ENCODE data around the gene DSCAML1. TPM values are rescaled to one million over a fixed set of nuclear protein-coding genes. Genes with fewer than 3 reads are reported as not detected.

Gene DSCAML1
- total RNA-seq, 1 experiment from 2014 or later: not detected

DNA sequence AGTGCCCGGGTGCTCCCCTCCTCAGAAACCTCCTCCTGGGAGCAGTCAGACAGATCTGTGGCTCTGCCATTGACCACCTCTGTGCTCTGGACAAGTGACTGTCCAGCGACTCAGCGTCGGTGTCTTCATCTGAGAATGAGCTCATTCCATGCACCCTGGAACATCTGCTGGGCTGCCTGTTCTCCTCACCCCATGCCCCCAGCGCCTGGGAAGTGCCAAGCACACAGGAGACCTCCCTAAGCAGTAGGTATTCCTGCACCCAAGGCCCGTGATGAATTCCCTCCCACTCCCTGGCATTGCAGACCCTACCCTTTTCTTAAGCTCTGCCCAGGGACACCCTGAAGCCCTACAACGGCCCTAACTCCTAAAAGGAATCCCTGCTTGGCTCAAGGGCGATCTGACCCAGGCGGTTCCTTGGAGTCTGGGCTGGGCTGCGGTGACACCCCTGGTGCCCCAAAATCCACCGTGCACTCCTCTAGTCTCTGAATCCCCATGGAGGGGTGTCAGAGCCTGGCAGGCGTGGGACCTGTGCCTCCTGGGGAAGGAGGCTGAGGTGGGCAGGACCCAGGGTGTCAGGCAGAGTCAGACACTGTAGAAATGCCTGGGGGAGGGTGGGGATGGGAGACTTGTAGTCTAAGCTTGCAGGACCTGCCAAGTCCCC, 377.4 kb downstream of the DSCAML1 start:
- no peaks in the 10 kb centered on the region for H3K27me3 ChIP-seq (ENCODE audit: insufficient read depth, low read length)
- no peak for ATAC-seq
- no peaks in the 10 kb centered on the region for H3K36me3 ChIP-seq (ENCODE audit: control insufficient read depth in 1 of 2, insufficient read depth in 2 of 2, low read length in 2 of 2)
- no peak for TF ChIP-seq EZH2phosphoT487 (IDR thresholded peaks at IDR 0.05; ENCODE audit: borderline replicate concordance)
- TF ChIP-seq, protein P1, sequence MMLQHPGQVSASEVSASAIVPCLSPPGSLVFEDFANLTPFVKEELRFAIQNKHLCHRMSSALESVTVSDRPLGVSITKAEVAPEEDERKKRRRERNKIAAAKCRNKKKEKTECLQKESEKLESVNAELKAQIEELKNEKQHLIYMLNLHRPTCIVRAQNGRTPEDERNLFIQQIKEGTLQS (IDR thresholded peaks at IDR 0.05): no peak
- no peak for TF ChIP-seq EGR1 (IDR thresholded peaks at IDR 0.05; ENCODE audit: low read depth)
- TF ChIP-seq SIN3A (IDR thresholded peaks at IDR 0.05; ENCODE audit: low read depth): no peak
- TF ChIP-seq, protein P2, sequence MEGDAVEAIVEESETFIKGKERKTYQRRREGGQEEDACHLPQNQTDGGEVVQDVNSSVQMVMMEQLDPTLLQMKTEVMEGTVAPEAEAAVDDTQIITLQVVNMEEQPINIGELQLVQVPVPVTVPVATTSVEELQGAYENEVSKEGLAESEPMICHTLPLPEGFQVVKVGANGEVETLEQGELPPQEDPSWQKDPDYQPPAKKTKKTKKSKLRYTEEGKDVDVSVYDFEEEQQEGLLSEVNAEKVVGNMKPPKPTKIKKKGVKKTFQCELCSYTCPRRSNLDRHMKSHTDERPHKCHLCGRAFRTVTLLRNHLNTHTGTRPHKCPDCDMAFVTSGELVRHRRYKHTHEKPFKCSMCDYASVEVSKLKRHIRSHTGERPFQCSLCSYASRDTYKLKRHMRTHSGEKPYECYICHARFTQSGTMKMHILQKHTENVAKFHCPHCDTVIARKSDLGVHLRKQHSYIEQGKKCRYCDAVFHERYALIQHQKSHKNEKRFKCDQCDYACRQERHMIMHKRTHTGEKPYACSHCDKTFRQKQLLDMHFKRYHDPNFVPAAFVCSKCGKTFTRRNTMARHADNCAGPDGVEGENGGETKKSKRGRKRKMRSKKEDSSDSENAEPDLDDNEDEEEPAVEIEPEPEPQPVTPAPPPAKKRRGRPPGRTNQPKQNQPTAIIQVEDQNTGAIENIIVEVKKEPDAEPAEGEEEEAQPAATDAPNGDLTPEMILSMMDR (IDR thresholded peaks at IDR 0.05 in 2 of 3, conservative IDR thresholded peaks at IDR 0.05 in 1 of 3; ENCODE audit: borderline replicate concordance in 1 of 3, insufficient read depth in 1 of 3, low read depth in 2 of 3, low read length in 2 of 3): no peak
- no peak for TF ChIP-seq SP1 (IDR thresholded peaks at IDR 0.05; ENCODE audit: low read depth)
- TF ChIP-seq YY1 (IDR thresholded peaks at IDR 0.05; ENCODE audit: extremely low read depth, insufficient replicate concordance, low read depth, low read length): no peak
- TF ChIP-seq FOSL1 (IDR thresholded peaks at IDR 0.05; ENCODE audit: low read depth): no peak
- no peak for TF ChIP-seq ELF1 (IDR thresholded peaks at IDR 0.05; ENCODE audit: borderline replicate concordance, low read depth)
- no peak for TF ChIP-seq CBX3 (IDR thresholded peaks at IDR 0.05; ENCODE audit: low read depth)
- TF ChIP-seq SRF (IDR thresholded peaks at IDR 0.05; ENCODE audit: low read depth): no peak
- no peak for TF ChIP-seq JUND (IDR thresholded peaks at IDR 0.05)
- TF ChIP-seq RAD21 (IDR thresholded peaks at IDR 0.05; ENCODE audit: low read depth): no peak
- TF ChIP-seq POLR2A (IDR thresholded peaks at IDR 0.05; ENCODE audit: borderline replicate concordance, extremely low read depth, insufficient read depth, insufficient read length): no peak
- TF ChIP-seq EZH2 (IDR thresholded peaks at IDR 0.05): no peak
- TF ChIP-seq, protein P3, sequence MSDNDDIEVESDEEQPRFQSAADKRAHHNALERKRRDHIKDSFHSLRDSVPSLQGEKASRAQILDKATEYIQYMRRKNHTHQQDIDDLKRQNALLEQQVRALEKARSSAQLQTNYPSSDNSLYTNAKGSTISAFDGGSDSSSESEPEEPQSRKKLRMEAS (IDR thresholded peaks at IDR 0.05): no peak
- no peak for TF ChIP-seq ZFX (IDR thresholded peaks at IDR 0.05)
- no peak for TF ChIP-seq CEBPB (IDR thresholded peaks at IDR 0.05; ENCODE audit: low read depth)
- no peak for TF ChIP-seq ZNF274 (IDR thresholded peaks at IDR 0.05; ENCODE audit: low read depth, low read length)
- POLR2A ChIA-PET: no interaction called here
- H3K27ac ChIP-seq (ENCODE audit: low read depth, low read length): no peak overlapping the region
- no peaks in the 10 kb centered on the region for H4K20me1 ChIP-seq (ENCODE audit: insufficient read depth)
- no TSS peak for BruUV-seq (replicated peaks)
- intact Hi-C loops (cut with micrococcal nuclease): loop anchor here (10.0 kb wide), 1 partner anchor 525 kb away; no protein-coding TSS in a partner anchor
- no peaks in the 10 kb centered on the region for H3K9me3 ChIP-seq (ENCODE audit: control insufficient read depth in 1 of 2, insufficient read depth in 1 of 2, low read depth in 1 of 2, low read length in 2 of 2)
- RAD21 ChIA-PET (ENCODE audit: low non-redundant PET in 1 of 2, low total read pairs in 2 of 2, uncharacterized antibody in 2 of 2, unreplicated experiment in 2 of 2): no interaction called here
- H3K9ac ChIP-seq (ENCODE audit: low read length): no peak overlapping the region
- H3K4me1 ChIP-seq (ENCODE audit: control insufficient read depth in 1 of 2, insufficient read depth in 2 of 2, low read length in 2 of 2): no peaks in the 10 kb centered on the region
- no peak for DNase-seq (ENCODE audit: low read depth, low spot score)
- H3K9me2 ChIP-seq (ENCODE audit: insufficient read depth): no peaks in the 10 kb centered on the region
- CTCF ChIA-PET: no interaction called here
- no peak overlapping the region for H3K4me3 ChIP-seq (replicated peaks in 1 of 2; ENCODE audit: low read depth in 1 of 2, low read length in 2 of 2)
- H3K4me2 ChIP-seq (ENCODE audit: low read length): no peak overlapping the region
- no peak overlapping the region for H2AFZ ChIP-seq (ENCODE audit: low read depth, low read length, poor library complexity, severe bottlenecking)
- no peaks in the 10 kb centered on the region for H3K79me2 ChIP-seq (ENCODE audit: insufficient read depth, low read length)

All from HCT116 (cell line).